DMS153 (cell line): ENCODE results near the gene GALNT7.
"Not testable (repeated sequence)": the region's sequence is repeated elsewhere in the genome, so short reads cannot be mapped to it uniquely, and the experiment has no call there.

Source experiments
- DNase-seq: peaks from one replicate; lab custom pipeline; 2025; lab: John Stamatoyannopoulos, UW

Gene GALNT7

GRCh38 chr4:173199553-173199952 lies 30.9 kb downstream of the GALNT7 start:
- no peak for DNase-seq

GRCh38 chr4:173200103-173200884 lies 31.7 kb downstream of the GALNT7 start:
- no peak for DNase-seq

DNA sequence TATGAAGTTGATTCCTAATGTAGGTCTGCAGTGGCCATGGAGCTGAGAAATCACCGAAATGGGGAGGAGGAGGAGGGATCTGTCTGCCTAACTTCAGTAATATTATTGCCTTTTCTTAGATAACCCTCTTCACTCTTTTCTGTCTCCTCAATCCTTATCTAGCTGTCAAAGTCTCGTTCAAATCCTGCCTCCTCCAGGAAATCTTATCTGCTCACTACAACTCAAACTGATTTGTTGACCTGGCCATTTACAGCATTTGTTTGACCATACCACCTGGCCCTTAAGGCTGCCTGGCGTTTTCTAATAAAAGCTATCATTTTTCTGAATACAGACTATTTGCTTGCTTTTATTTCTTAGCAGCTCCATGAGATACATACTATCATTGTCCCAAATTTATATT lies 33.8 kb downstream of the GALNT7 start:
- DNase-seq, result no peak

DNA sequence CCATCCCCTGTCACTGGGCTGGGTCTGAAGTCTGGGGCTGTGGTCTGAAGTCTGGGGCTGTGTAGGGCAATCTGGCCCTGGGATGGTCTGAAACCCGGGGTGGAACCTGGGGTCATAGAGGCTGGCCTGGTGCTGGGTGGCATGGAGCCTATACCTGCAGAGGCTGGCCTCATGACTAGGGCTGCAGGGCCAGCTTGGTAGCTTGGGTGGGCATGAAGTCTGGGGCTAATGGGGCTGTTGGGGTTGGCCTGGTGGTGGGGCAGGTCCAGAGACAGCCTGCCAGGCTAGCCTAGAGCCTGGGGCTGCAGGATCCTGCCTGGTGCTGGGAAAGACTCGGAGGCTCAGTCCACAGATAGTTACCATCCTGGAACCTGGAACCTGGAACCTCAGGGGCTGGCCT lies 37.0 kb downstream of the GALNT7 start:
- no peak for DNase-seq

DNA sequence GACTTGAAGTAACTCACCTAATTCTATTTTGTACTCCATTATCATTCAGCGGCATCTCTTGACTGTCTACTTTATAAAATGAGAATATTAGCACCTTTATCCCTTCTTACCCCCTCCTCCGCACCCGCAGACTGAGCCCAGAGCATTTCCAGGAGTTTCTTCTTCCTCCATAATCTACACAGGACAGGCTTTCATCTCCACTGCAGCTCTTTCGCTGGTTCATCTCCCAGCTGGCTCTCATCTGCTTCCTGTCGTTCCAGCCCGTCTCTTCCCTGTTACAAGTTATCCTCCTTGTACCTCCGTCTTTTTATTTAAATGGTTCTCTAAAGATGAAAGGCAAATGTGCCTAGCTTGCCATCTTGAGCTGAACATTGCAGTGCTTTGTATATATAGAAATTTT lies 39.8 kb downstream of the GALNT7 start:
- no peak for DNase-seq

GRCh38 chr4:173211222-173211621 lies 42.6 kb downstream of the GALNT7 start:
- DNase-seq, result no peak

DNA sequence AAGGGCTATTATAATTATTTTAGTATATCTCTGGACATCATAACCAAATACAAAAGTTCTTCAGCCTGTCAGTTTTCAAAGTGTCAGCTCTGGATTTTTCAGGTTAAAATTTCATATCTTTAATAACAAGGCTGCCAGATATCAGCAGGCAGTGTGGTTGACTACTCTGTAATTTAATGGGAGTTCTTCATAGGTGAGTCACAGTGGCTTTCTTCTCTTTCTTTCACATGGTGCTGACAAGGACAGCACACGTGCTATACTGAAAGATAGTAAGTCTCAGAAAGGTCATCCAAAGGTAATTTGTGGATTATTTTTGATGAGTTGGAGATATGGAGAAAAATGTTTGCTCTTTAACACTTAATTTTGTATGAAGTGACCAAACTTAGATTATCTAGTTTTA lies 43.2 kb downstream of the GALNT7 start:
- no peak for DNase-seq

DNA sequence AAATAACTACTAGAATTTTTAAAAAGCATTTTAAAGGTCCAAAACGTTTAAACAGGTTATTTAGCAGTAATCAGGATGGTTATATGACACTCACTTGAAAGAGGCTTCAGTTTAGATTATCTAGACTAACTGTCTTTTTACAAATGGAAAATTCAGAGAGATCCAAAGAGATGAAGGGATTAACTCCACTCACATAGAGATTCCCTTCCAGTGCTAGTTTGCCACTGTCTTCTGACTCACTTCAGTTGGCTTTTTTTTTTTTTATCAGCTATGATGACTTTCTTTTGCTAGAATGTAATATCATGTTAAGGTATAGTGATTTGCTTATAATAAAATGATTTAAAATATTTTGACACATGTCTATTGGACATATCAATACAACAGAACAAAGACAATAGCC lies 43.8 kb downstream of the GALNT7 start:
- no peak for DNase-seq

GRCh38 chr4:173213296-173213695 lies 44.7 kb downstream of the GALNT7 start:
- DNase-seq, result no peak

- no peak for DNase-seq
Measured at GRCh38 chr4:173214231-173214630, 45.6 kb downstream of the GALNT7 start.

DNA sequence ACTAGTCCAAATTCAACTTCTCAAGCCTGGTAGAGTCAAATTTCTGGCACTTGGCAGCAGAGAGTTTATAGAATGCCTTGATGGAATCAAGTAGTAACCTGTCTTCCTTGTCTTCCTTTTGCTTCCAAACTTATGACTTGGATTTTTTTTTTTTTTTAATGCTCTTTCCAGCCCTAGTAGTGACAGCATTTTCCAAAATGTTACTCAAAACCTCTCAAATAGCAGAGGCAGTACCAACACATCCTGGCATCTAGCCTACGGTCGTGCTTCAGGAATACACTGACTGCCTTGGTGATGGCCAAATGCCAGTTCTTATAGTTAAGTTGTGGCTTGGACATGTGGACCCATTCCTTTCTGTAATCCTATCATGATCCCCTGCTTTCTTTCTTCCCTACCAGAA lies 46.0 kb downstream of the GALNT7 start:
- DNase-seq, result no peak

- DNase-seq, result no peak
Measured at GRCh38 chr4:173217075-173217474, 48.5 kb downstream of the GALNT7 start.

GRCh38 chr4:173217727-173218126 lies 49.1 kb downstream of the GALNT7 start:
- no peak for DNase-seq

DNA sequence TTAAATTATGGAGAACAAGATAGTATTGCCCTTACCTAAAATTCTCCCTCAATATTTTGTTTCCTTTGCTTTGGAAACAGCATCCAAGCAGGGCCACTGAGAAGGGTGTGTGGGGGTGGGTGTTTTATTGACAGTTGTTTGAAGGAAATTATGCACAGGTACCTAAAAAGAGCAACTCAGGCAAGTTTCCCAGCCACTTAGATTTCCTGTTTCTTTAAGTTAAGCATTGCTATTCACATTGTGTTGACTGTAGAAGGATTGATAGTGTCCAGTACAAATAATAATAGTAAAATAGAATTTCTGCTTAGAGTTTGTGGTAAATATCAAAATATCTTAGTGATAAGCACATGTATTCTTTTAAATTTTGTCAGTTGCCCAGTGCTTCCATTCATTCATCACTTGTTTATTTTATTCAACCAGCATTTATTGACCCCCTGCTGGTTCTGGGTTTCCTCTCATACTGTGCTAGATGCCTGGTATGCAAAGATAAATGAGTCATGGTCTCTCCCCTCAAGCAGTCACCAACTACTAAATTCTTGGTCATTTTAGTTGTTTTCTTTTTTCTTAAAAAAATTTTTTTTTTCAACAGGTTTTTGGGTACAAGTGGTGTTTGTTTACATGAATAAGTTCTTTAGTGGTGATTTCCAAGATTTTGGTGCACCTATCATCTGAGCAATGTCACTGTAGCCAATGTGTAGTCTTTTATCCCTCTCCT lies 50.0 kb downstream of the GALNT7 start:
- no peak for DNase-seq

- DNase-seq, result not testable (repeated sequence)
Measured at GRCh38 chr4:173219126-173219437, 50.5 kb downstream of the GALNT7 start.

GRCh38 chr4:173223743-173224142 lies 55.1 kb downstream of the GALNT7 start:
- no peak for DNase-seq

DNA sequence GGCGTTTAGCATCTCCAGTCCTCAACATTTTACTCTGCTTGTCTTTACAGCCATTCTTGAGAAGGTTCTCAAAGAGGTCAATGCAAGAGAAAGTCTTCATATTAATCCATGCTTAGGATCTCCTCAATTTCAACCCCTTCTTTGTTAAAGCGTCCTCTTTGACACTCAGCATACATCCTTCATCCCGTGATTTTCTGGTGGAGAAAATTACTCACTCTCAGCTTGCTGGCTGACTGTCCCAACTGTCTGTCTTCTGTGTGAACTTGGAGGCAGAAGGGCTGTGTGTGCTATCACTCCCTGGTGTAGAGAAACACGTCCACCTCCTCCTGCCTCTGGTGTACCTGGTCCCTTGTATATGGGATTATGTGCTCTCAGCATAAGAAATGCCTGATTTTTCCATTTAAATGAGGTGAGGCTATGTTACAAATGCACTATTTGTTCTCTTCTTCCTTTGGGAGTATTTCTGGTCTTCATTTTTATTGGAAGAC lies 57.8 kb downstream of the GALNT7 start:
- no peak for DNase-seq

DNA sequence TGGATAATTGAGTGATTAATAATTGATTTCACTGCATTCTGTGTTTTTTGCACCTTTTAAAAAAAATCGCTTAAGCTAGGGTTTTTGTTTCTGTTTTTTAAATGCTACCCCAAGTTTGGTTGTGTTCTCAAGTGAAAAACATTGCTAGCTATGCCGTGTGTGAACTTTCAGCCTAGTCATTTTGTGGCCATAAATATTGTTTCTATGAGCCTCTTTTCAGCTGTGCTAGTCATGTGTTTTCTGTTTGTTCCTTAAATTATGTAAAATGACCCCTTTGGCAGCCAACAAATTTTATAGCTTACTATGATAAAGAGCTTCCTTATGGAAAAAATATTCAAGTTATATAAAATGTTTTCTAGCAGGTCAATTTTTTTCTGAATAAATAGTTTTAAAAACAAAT lies 59.1 kb downstream of the GALNT7 start:
- DNase-seq, result no peak

DNA sequence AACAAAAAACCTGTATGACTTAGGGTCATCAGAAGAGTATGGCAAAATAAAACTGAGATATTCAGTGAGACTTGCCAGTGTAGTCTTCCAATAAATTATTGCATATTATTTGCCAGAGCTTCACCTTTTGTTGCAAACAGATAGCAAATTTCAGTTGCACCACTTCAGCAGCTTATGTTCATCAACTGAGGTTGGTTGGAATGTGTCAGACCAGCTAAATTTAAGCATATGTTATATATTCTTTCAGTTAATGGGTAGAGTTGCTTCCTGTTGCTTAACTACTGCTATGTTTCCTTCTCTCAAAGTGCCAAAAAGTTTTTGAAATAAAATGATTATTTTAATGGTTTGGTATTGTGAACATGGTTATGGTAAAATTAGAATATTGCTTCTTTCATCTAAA lies 61.5 kb downstream of the GALNT7 start:
- no peak for DNase-seq

- DNase-seq, result no peak
Measured at GRCh38 chr4:173231916-173232315, 63.3 kb downstream of the GALNT7 start.

- DNase-seq, result no peak
Measured at GRCh38 chr4:173233857-173234256, 65.2 kb downstream of the GALNT7 start.

GRCh38 chr4:173235050-173235449 lies 66.4 kb downstream of the GALNT7 start:
- DNase-seq, result no peak

- no peak for DNase-seq
Measured at GRCh38 chr4:173236301-173236700, 67.7 kb downstream of the GALNT7 start.

DNA sequence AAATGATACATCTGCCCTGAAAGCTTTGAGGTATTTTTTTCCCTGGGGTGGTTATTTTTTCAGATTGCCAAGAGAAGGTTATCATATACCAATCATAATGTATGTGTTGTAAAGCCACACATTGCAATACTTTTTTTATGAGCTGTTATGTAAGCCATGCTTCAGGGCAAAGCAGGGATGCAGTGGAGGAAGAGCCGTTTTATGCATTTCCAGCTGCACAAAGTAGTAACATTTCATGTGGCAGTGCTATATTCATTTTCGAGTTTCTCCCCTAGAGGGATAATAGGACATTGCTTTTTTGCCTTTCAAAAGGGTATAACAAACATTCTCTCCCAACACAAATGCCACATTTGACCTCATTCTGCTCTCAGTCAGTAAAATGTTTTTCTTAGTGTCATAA lies 68.5 kb downstream of the GALNT7 start:
- no peak for DNase-seq
